HG03066 (cell line): ENCODE measurements around the gene NOTCH4.

ENCODE experiments used
- ATAC-seq: cut with Tn5 transposase; IDR thresholded peaks from one replicate; pipeline ENCODE4 v1.9.1; 2021; ENCODE audit warnings: low read depth; ENCODE audit not compliant: unreplicated experiment

NOTCH4 gene

DNA sequence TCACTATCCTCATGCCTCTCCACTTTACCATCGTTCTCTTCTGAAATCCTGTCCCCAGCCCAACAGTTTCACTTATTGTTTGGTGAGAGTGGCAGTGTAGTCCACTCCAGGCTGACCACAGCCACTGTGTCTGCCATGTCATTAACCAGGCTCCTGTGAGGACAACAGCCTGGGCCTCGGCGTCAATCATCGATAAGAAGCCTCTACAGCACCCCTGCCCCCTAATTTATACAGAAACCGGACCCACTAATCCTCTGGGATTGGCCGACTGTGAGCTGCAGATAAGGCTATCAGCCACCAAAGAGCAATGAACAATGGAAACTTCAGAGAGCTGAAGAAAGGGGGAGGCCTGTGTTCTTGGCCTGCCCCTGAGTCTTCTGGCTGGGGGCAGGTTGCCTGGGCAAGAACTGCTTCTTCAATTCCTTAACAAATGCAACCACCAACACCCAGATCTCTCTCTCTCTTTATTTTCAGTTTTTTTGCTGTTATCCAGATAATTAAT, 56.1 kb downstream of the NOTCH4 start:
- no peak for ATAC-seq

- no peak for ATAC-seq
Observed at GRCh38 chr6:32167154-32167760, 56.6 kb downstream of the NOTCH4 start.

DNA sequence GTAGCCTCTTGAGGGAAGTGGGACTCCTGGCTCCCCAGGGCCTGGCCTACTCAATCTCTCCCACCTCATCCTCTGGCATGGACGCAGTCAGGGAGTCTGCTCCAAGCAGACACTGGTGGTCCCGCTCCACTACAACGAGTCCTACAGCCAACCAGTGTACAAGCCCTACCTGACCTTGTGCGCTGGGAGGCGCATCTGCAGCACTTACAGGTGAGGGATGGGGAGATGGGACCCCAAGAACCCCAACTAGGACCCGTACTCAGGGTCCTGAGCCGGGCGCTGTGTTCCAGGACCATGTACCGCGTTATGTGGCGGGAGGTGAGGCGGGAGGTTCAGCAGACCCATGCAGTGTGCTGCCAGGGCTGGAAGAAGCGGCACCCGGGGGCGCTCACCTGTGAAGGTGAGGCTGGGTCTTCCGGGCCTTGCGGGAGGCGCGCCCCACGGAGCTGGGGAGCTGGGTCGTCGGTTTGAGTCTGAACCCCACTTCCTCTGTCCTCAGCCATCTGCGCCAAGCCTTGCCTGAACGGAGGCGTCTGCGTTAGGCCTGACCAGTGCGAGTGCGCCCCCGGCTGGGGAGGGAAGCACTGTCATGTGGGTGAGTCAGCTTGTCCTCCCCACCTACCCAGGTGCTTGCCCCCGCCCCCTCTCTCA, 57.3 kb downstream of the NOTCH4 start:
- ATAC-seq = no peak

- no peak for ATAC-seq
Observed at GRCh38 chr6:32164295-32164694, 59.6 kb downstream of the NOTCH4 start, which contains the start of gene EGFL8. EGFL8 (plus strand) TSS chr6:32164595; CDS start chr6:32166166, 1,571 bp downstream.

GRCh38 chr6:32163559-32164258, 60.2 kb downstream of the NOTCH4 start:
- ATAC-seq = no peak

DNA sequence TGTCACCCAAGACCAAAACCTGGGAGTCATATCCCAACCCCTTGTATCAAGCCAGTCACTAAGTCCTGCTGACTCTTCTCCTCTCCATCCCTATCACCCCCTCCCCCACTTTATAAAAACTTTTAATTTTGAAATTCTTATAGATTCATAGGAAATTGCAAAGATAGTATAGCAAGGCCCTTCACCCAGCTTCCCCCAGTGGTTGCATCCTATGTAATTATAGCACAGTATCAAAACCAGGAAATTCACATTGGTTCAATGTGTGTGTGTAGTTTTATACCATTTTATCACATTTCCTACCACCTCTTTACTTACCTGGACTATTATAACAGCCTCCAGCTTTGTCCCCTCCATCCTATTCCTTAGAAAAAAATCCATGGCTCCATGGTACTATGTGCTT, 65.8 kb downstream of the NOTCH4 start:
- no peak for ATAC-seq

GRCh38 chr6:32156891-32157290, 67.0 kb downstream of the NOTCH4 start:
- no peak for ATAC-seq

- ATAC-seq = peak; percentile 65
Observed at GRCh38 chr6:32154514-32155161, 69.2 kb downstream of the NOTCH4 start.

DNA sequence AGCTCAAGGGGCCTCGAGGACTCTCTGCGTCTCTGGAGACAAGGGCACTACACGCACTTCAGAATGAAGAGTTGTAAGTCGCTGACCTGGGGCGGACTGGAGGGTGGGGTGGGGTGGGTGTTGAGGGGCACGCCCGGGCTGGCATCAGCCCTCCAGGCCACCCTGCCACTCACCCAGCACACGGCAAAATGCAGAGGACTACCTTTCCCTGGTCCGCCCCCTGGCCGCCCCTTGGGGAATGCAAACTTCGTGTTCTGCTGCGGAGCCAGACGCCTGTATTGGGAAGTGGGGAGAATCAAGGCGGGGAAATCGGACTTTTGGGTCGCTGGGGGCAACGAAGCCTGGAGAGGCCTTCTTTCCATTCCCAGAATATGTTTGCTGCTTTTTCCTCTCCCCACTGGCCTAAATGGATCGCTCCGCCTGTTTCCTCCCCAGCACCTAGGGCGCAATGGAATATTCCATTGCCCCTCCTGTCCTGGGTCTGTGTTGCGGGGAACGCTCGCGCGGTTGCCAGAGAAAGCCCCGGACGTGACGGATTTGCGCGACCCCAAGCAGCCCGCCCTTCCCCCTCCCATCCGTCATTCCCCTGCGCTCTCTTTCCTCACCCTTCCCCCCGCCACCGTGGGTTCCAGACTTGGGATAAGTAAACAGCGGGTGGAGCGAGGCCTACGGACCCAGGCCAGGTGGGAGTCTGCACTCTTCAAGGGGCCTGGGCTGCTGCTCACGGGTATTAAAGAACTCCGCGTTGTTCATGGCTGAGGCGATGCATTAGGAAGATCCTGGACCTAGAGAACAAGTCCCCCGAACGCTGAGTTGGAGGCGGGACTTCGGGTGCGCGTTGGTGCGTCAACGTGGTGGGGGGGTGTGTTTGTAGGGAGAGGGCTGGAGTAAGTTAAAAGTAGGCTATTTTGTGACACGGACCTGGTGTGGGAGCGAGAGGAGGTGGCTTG, 70.0 kb downstream of the NOTCH4 start, which contains the start of gene PPT2:
TSS of gene PPT2 (plus strand) at position 578 of the 950 bp plus-strand sequence. CDS start 454 bp downstream, outside the sequence.
- peak; percentile 30 for ATAC-seq

DNA sequence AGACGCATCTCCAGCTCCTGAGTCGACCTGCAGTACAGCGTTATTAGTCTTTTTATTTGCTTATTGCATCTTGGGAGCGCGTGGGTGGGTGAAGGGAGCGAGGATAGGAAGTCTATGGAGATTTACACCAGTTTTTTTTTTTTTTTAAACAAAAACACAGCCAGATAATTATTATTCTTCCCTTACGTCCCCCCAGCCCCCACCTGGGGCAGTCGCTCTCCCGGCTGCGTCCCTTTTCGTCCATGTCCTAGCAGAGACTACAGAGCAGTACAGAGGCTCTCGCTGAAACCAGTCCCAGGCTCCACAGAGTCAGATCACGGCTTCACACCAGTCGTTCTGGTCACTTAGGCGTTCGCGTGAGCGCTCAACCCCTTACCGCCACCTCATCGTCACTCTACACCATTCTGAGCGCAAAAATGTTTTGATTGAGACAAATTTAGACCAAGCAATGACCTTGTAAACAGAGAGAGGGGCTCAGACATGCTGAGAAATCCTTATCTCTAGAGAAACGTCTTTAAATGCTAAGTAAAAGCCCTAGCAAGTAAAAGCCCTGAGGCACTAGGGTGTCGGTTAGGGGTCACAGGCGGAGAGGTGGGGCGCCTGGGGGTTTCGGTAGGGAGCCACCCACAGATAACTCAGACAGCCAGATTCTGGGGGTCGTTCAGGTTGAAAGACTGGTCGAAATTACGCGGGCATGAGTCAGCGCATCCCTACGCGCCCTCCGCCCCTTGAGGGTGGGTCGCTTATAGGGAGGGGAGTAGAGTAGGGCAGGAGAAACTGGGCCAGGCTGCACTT, 70.9 kb downstream of the NOTCH4 start:
- ATAC-seq = no peak

GRCh38 chr6:32151863-32152768, 71.8 kb downstream of the NOTCH4 start, which contains the start of gene PRRT1:
PRRT1 (minus strand) TSS chr6:32151939; CDS start chr6:32151827, 112 bp downstream.
- no peak for ATAC-seq

GRCh38 chr6:32151181-32151862, 72.5 kb downstream of the NOTCH4 start:
- ATAC-seq = no peak

- ATAC-seq = no peak
Observed at GRCh38 chr6:32149932-32150870, 73.7 kb downstream of the NOTCH4 start.

- ATAC-seq = no peak
Observed at GRCh38 chr6:32149092-32149755, 74.6 kb downstream of the NOTCH4 start.

GRCh38 chr6:32148289-32149091, 75.4 kb downstream of the NOTCH4 start:
- ATAC-seq = no peak
